NT2/D1 (cell line): Measurements from ENCODE around the gene KIAA1549.

Source experiments
- YY1 ChIP-seq: IDR thresholded peaks from 2 replicates; pipeline ENCODE4 v1.6.1; 2011; ENCODE audit not compliant: insufficient read length, insufficient read depth
- ZNF274 ChIP-seq: IDR thresholded peaks from 2 replicates; pipeline ENCODE4 v1.6.1; 2011; ENCODE audit warnings: mild to moderate bottlenecking, low read depth, low read length

- TF ChIP-seq YY1 = no peak
- TF ChIP-seq ZNF274 = no peak
Observed at GRCh38 chr7:139004321-139005090, 23.3 kb upstream of the KIAA1549 start.
